Measurements from ENCODE around the gene FKBP10.

FKBP10 gene

GRCh38 chr17:41812381-41813151 is at the start of gene FKBP10:
FKBP10 (plus strand) TSS chr17:41813004; CDS start chr17:41813035, 31 bp downstream.
- no peak for DNase-seq (ENCODE audit: extremely low read depth, insufficient read length)
- no peak for TF ChIP-seq CTCF (IDR thresholded peaks at IDR 0.05; ENCODE audit: insufficient read depth, low read length, poor library complexity, severe bottlenecking)
- no peaks in the 10 kb centered on the region; the same call in 1 of the 2 replicates for H3K27me3 ChIP-seq (replicated peaks; ENCODE audit: control insufficient read depth, insufficient read depth, low read length)

GRCh38 chr17:41763327-41763726 is 49.5 kb upstream of the FKBP10 start:
- Histone ChIP-seq H3K4me3 (replicated peaks; ENCODE audit: low read depth, low read length) (no peak overlapping the region), H3K27me3 (replicated peaks; ENCODE audit: control insufficient read depth, insufficient read depth, low read length) (no peaks in the 10 kb centered on the region), H3K36me3 (ENCODE audit: control insufficient read depth, insufficient read depth, low read length) (no peaks in the 10 kb centered on the region)
- no peak for DNase-seq (ENCODE audit: extremely low read depth, insufficient read length)
- TF ChIP-seq CTCF (IDR thresholded peaks at IDR 0.05; ENCODE audit: insufficient read depth, low read length, poor library complexity, severe bottlenecking) = no peak

More at GRCh38 chr17:41812381-41813151, at the start of gene FKBP10:
- Histone ChIP-seq H3K36me3 (ENCODE audit: control insufficient read depth, insufficient read depth, low read length) (no peaks in the 10 kb centered on the region), H3K4me3 (replicated peaks; ENCODE audit: low read depth, low read length) (peak within 1 kb of the TSS; percentile 62)

GRCh38 chr17:41766135-41766534 is 46.7 kb upstream of the FKBP10 start:
- Histone ChIP-seq H3K4me3 (replicated peaks; ENCODE audit: low read depth, low read length) (no peak overlapping the region), H3K27me3 (replicated peaks; ENCODE audit: control insufficient read depth, insufficient read depth, low read length) (no peaks in the 10 kb centered on the region), H3K36me3 (ENCODE audit: control insufficient read depth, insufficient read depth, low read length) (no peaks in the 10 kb centered on the region)
- no peak for DNase-seq (ENCODE audit: extremely low read depth, insufficient read length)
- no peak for TF ChIP-seq CTCF (IDR thresholded peaks at IDR 0.05; ENCODE audit: insufficient read depth, low read length, poor library complexity, severe bottlenecking)

GRCh38 chr17:41767324-41768042 is 45.3 kb upstream of the FKBP10 start:
- DNase-seq (ENCODE audit: extremely low read depth, insufficient read length) = no peak
- Histone ChIP-seq H3K36me3 (ENCODE audit: control insufficient read depth, insufficient read depth, low read length) (no peaks in the 10 kb centered on the region), H3K27me3 (replicated peaks; ENCODE audit: control insufficient read depth, insufficient read depth, low read length) (no peaks in the 10 kb centered on the region), H3K4me3 (replicated peaks; ENCODE audit: low read depth, low read length) (no peak overlapping the region)
- no peak for TF ChIP-seq CTCF (IDR thresholded peaks at IDR 0.05; ENCODE audit: insufficient read depth, low read length, poor library complexity, severe bottlenecking)

GRCh38 chr17:41768682-41769288 is 44.0 kb upstream of the FKBP10 start:
- TF ChIP-seq CTCF (IDR thresholded peaks at IDR 0.05; ENCODE audit: insufficient read depth, low read length, poor library complexity, severe bottlenecking) = no peak
- Histone ChIP-seq H3K4me3 (replicated peaks; ENCODE audit: low read depth, low read length) (no peak overlapping the region), H3K36me3 (ENCODE audit: control insufficient read depth, insufficient read depth, low read length) (no peaks in the 10 kb centered on the region), H3K27me3 (replicated peaks; ENCODE audit: control insufficient read depth, insufficient read depth, low read length) (no peaks in the 10 kb centered on the region)
- no peak for DNase-seq (ENCODE audit: extremely low read depth, insufficient read length)
